HL-60 (cell line): Measurements from ENCODE around the gene UAP1.
"Not testable (repeated sequence)": the region's sequence is repeated elsewhere in the genome, so short reads cannot be mapped to it uniquely, and the experiment has no call there.

Experiments used
- DNase-seq, 2 experiments: peaks; one replicate each; pipeline ENCODE4 v3.0.0-alpha.2; 2010 to 2020; ENCODE audit warnings: low read depth in 1 of 2, low spot score in 1 of 2
- H3K27ac ChIP-seq: fragments of 250-450 bp; sonication (Bioruptor Pico); replicated peaks from 2 replicates; pipeline ENCODE4 v1.5.1; 2020; ENCODE audit warnings: mild to moderate bottlenecking, moderate library complexity
- H3K27me3 ChIP-seq: fragments of 250-450 bp; sonication (Bioruptor Pico); 2 replicates; pipeline ENCODE4 v1.5.1; 2021; ENCODE audit warnings: mild to moderate bottlenecking, moderate library complexity; ENCODE audit not compliant: insufficient read depth, poor library complexity, severe bottlenecking
- H3K4me3 ChIP-seq: replicated peaks from 2 replicates; pipeline ENCODE4 v1.5.1; 2011; ENCODE audit warnings: mild to moderate bottlenecking, control low read depth, low read length; ENCODE audit not compliant: insufficient read depth
- GABPA ChIP-seq: IDR thresholded peaks from 2 replicates; pipeline ENCODE4 v1.6.1; 2012; ENCODE audit warnings: low read depth
- POLR2AphosphoS5 ChIP-seq: IDR thresholded peaks from 2 replicates; pipeline ENCODE4 v1.6.1; 2012; ENCODE audit warnings: low read depth
- SPI1 ChIP-seq: IDR thresholded peaks from 2 replicates; pipeline ENCODE4 v1.6.1; 2012; ENCODE audit warnings: low read depth, mild to moderate bottlenecking, borderline replicate concordance
- TF ChIP-seq, protein P1 (sequence below): IDR thresholded peaks from 2 replicates; pipeline ENCODE4 v1.6.1; 2012; ENCODE audit warnings: low read depth; ENCODE audit not compliant: insufficient replicate concordance
- TF ChIP-seq, protein P2 (sequence below): IDR thresholded peaks from one replicate; pipeline ENCODE4 v1.5.1; 2011; ENCODE audit warnings: low read length, control low read depth, inconsistent platforms; ENCODE audit not compliant: insufficient read depth

The UAP1 gene

DNA sequence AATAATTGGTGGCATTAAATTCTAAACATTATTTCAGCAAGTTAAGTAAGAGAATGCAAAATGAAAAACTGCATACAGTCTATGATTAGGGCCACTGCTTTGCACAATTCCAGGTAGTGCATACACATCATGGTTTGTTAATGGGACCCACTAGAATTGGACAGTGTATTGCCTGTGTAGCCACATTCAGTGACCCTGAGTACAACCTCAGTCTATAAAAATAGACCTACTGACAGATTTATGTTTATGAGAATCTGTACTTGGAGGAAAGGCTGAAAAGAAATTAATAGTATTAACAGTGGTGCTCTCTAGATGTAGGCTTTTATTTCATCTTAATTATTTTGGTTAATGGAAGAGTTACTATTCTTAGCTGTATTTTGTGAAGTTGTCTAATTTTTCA is 18.8 kb downstream of the UAP1 start:
- no peak for DNase-seq
- H3K4me3 ChIP-seq: no peak overlapping the region
- no peak overlapping the region for H3K27ac ChIP-seq
- TF ChIP-seq SPI1: no peak
- no peak for TF ChIP-seq GABPA
- TF ChIP-seq, protein P1, sequence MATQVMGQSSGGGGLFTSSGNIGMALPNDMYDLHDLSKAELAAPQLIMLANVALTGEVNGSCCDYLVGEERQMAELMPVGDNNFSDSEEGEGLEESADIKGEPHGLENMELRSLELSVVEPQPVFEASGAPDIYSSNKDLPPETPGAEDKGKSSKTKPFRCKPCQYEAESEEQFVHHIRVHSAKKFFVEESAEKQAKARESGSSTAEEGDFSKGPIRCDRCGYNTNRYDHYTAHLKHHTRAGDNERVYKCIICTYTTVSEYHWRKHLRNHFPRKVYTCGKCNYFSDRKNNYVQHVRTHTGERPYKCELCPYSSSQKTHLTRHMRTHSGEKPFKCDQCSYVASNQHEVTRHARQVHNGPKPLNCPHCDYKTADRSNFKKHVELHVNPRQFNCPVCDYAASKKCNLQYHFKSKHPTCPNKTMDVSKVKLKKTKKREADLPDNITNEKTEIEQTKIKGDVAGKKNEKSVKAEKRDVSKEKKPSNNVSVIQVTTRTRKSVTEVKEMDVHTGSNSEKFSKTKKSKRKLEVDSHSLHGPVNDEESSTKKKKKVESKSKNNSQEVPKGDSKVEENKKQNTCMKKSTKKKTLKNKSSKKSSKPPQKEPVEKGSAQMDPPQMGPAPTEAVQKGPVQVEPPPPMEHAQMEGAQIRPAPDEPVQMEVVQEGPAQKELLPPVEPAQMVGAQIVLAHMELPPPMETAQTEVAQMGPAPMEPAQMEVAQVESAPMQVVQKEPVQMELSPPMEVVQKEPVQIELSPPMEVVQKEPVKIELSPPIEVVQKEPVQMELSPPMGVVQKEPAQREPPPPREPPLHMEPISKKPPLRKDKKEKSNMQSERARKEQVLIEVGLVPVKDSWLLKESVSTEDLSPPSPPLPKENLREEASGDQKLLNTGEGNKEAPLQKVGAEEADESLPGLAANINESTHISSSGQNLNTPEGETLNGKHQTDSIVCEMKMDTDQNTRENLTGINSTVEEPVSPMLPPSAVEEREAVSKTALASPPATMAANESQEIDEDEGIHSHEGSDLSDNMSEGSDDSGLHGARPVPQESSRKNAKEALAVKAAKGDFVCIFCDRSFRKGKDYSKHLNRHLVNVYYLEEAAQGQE: no peak
- TF ChIP-seq, protein P2, sequence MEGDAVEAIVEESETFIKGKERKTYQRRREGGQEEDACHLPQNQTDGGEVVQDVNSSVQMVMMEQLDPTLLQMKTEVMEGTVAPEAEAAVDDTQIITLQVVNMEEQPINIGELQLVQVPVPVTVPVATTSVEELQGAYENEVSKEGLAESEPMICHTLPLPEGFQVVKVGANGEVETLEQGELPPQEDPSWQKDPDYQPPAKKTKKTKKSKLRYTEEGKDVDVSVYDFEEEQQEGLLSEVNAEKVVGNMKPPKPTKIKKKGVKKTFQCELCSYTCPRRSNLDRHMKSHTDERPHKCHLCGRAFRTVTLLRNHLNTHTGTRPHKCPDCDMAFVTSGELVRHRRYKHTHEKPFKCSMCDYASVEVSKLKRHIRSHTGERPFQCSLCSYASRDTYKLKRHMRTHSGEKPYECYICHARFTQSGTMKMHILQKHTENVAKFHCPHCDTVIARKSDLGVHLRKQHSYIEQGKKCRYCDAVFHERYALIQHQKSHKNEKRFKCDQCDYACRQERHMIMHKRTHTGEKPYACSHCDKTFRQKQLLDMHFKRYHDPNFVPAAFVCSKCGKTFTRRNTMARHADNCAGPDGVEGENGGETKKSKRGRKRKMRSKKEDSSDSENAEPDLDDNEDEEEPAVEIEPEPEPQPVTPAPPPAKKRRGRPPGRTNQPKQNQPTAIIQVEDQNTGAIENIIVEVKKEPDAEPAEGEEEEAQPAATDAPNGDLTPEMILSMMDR: no peak
- no peak for TF ChIP-seq POLR2AphosphoS5
- no peaks in the 10 kb centered on the region for H3K27me3 ChIP-seq

DNA sequence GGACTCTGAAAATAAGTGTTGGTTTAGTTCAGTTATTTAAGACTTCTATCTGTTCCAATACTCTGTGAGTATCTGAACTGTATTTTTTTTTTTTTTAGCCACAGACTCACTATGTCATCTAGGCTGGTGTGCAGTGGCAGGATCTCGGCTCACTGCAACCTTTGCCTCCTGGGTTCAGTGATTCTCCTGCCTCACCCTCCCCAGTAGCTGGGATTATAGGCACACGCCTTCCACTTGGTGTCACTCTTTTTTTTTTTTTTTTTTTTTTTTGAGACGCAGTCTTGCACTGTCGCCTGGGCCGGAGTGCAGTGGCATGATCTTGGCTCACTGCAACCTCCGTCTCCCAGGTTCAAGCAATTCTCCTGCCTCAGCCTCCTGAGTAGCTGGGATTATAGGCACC is 21.4 kb downstream of the UAP1 start:
- H3K27me3 ChIP-seq, H3K4me3 ChIP-seq, DNase-seq, H3K27ac ChIP-seq: not testable (repeated sequence)

DNA sequence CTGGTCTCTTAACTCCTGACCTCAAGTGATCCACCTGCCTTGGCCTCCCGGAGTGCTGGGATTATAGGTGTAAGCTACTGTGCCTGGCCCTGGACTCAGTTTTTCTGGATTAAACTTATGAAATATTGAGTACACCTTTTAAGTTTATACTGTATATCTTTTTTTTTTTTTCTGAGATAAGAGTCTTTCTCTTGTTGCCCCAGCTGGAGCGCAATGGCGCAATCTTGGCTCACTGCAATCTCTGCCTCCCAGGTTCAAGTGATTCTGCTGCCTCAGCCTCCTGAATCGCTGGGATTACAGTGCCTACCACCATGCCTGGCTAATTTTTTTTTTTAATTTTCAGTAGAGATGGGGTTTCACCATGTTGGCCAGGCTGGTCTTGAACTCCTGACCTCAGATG is 23.6 kb downstream of the UAP1 start:
- H3K27ac ChIP-seq, DNase-seq, H3K4me3 ChIP-seq, H3K27me3 ChIP-seq: not testable (repeated sequence)

DNA sequence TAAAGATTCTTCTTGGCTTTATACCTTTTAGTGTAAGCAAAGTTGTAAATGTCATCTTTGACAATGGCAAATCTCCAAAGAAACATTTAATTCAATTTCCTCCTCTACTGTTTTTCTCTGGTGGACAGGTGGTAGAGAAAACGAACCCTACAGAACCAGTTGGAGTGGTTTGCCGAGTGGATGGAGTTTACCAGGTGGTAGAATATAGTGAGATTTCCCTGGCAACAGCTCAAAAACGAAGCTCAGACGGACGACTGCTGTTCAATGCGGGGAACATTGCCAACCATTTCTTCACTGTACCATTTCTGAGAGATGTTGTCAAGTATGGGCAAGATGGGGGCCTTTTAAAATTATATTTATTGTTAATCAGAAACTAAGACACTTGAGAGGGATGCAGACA is 25.8 kb downstream of the UAP1 start:
- H3K27ac ChIP-seq: no peak overlapping the region
- H3K27me3 ChIP-seq: no peaks in the 10 kb centered on the region
- no peak overlapping the region for H3K4me3 ChIP-seq
- no peak for TF ChIP-seq SPI1
- TF ChIP-seq POLR2AphosphoS5: no peak
- TF ChIP-seq, protein P1: no peak
- TF ChIP-seq GABPA: no peak
- TF ChIP-seq, protein P2: no peak
- DNase-seq: no peak

DNA sequence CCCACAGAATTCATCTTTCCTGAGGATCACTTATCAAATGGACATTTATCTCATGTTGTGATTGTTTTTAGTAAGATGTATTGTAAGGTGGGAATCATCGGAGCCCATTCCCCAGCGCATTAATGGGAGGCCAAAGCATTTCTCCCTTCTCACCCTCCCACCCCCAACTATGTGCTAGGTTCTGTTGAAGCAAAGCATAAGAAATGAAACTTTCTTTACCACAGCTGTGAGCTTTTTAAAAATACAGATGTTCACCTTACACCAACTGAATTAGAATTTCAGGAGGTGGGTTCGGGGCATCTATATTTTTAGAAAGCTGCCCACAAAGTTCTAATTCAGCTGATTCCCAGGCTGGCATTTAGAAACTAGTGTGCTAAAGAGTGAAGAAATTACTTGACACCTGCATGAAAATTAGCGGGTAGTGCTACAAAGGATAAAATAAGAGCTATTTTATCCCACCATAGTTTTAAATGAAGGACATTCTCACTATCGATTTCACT is 26.3 kb downstream of the UAP1 start:
- H3K27me3 ChIP-seq: no peaks in the 10 kb centered on the region
- no peak for DNase-seq
- H3K4me3 ChIP-seq: no peak overlapping the region
- H3K27ac ChIP-seq: no peak overlapping the region
- no peak for TF ChIP-seq SPI1
- TF ChIP-seq, protein P2: no peak
- TF ChIP-seq, protein P1: no peak
- no peak for TF ChIP-seq GABPA
- no peak for TF ChIP-seq POLR2AphosphoS5
